Adrenal gland (tissue), 5 donors: Measurements from ENCODE around the gene CXorf58.

Experiments
- CTCF ChIP-seq, 6 experiments: fragments of 450-650 bp in 4 of 6; fragments of 200-600 bp in 2 of 6; sonication (generic) in 1 of 6; IDR thresholded peaks; 1 replicate in 5 of 6; 2 replicates in 1 of 6; pipeline versions ENCODE4 v1.5.1 to v1.8.0; 2016 to 2021; ENCODE audit warnings: antibody characterized with exemption in 6 of 6, mild to moderate bottlenecking in 2 of 6, moderate library complexity in 1 of 6
- POLR2A ChIP-seq, 2 donors: fragments of 450-650 bp; IDR thresholded peaks; one replicate each; pipeline ENCODE4 v1.6.1; 2017; ENCODE audit warnings: antibody characterized with exemption in 2 of 2, mild to moderate bottlenecking in 2 of 2, moderate library complexity in 1 of 2
- donor health status: DM: no; HTN: no; CAD: no.

GRCh38 chrX:23902419-23902818 lies 5.4 kb upstream of the CXorf58 start:
- TF ChIP-seq POLR2A (IDR thresholded peaks at IDR 0.05) (no peak), CTCF (IDR thresholded peaks at IDR 0.05) (peak; percentile 38 to 70 (median 52))
